Measurements from ENCODE around the gene SCAMP5. TPM values are rescaled to one million over a fixed set of nuclear protein-coding genes. Genes with fewer than 3 reads are reported as not detected.

SCAMP5 gene
- total RNA-seq, 1 donor from 2014 or later = 2.6 TPM

GRCh38 chr15:75008629-75009326, 13.4 kb downstream of the SCAMP5 start:
- ATAC-seq (no peak), DNase-seq (no peak)
- no peaks in the 10 kb centered on the region for H3K9me3 ChIP-seq
- H3K4me1 ChIP-seq = peaks cover 3% of the 10 kb centered on the region
- no peaks in the 10 kb centered on the region for H3K36me3 ChIP-seq
- no peaks in the 10 kb centered on the region for H3K27me3 ChIP-seq
- H3K4me3 ChIP-seq = no peak overlapping the region
- no peak overlapping the region for H3K27ac ChIP-seq
- intact Hi-C loops (cut with DNase I) = no loop called here
- TF ChIP-seq CTCF (IDR thresholded peaks at IDR 0.05) = no peak

GRCh38 chr15:75016431-75016830, 21.1 kb downstream of the SCAMP5 start:
- H3K9me3 ChIP-seq = no peaks in the 10 kb centered on the region
- no peaks in the 10 kb centered on the region for H3K27me3 ChIP-seq
- no peak for ATAC-seq
- H3K36me3 ChIP-seq = no peaks in the 10 kb centered on the region
- no peak overlapping the region for H3K4me3 ChIP-seq
- TF ChIP-seq CTCF (IDR thresholded peaks at IDR 0.05) = no peak
- H3K4me1 ChIP-seq = no peaks in the 10 kb centered on the region
- DNase-seq = no peak
- H3K27ac ChIP-seq = no peak overlapping the region
- intact Hi-C loops (cut with DNase I) = no loop called here

- DNase-seq (no peak), ATAC-seq (no peak)
- intact Hi-C loops (cut with DNase I) = no loop called here
- Histone ChIP-seq H3K27me3 (no peaks in the 10 kb centered on the region), H3K27ac (no peak overlapping the region), H3K9me3 (no peaks in the 10 kb centered on the region), H3K36me3 (no peaks in the 10 kb centered on the region), H3K4me3 (no peak overlapping the region), H3K4me1 (peaks cover 11% of the 10 kb centered on the region)
- TF ChIP-seq CTCF (IDR thresholded peaks at IDR 0.05) = no peak
These were observed 24.6 kb downstream of the SCAMP5 start for GRCh38 chr15:75019916-75020315.

- Histone ChIP-seq H3K27ac (no peak overlapping the region), H3K36me3 (no peaks in the 10 kb centered on the region), H3K27me3 (no peaks in the 10 kb centered on the region), H3K9me3 (no peaks in the 10 kb centered on the region), H3K4me1 (peaks cover 16% of the 10 kb centered on the region), H3K4me3 (no peak overlapping the region)
- no peak for TF ChIP-seq CTCF (IDR thresholded peaks at IDR 0.05)
- intact Hi-C loops (cut with DNase I) = no loop called here
- ATAC-seq = no peak
- DNase-seq = no peak
These were observed 26.0 kb downstream of the SCAMP5 start for GRCh38 chr15:75021341-75021740.

GRCh38 chr15:75022783-75023180, 27.4 kb downstream of the SCAMP5 start:
- Histone ChIP-seq H3K9me3 (no peaks in the 10 kb centered on the region), H3K4me3 (no peak overlapping the region), H3K36me3 (no peaks in the 10 kb centered on the region), H3K27ac (no peak overlapping the region), H3K4me1 (peaks cover 16% of the 10 kb centered on the region), H3K27me3 (no peaks in the 10 kb centered on the region)
- DNase-seq (no peak), ATAC-seq (no peak)
- TF ChIP-seq CTCF (IDR thresholded peaks at IDR 0.05) = no peak
- intact Hi-C loops (cut with DNase I) = no loop called here
